Stimulated activated CD4-positive, alpha-beta T cell treated with anti-CD3 and anti-CD28 coated beads, Interleukin-1b, Interleukin-23, amount 100 ng/mL, for 1 hour (primary cell): Measurements from ENCODE around the gene SKOR1.

ENCODE experiments used
- DNase-seq, 2 donors: peaks; one replicate each; pipeline ENCODE4 v3.0.0-alpha.2; 2020; ENCODE audit warnings: low read depth in 2 of 2

SKOR1 gene

GRCh38 chr15:67832031-67832551 is 6.8 kb downstream of the SKOR1 start:
- no peak for DNase-seq

GRCh38 chr15:67832897-67833709 is 7.8 kb downstream of the SKOR1 start:
- DNase-seq, result no peak

- no peak for DNase-seq
Measured at GRCh38 chr15:67833710-67834511, 8.6 kb downstream of the SKOR1 start.

GRCh38 chr15:67834581-67835296 is 9.4 kb downstream of the SKOR1 start:
- DNase-seq, result no peak

GRCh38 chr15:67835297-67836133 is 10.2 kb downstream of the SKOR1 start:
- DNase-seq, result no peak

GRCh38 chr15:67836134-67836455 is 10.8 kb downstream of the SKOR1 start:
- DNase-seq, result no peak

- no peak for DNase-seq
Measured at GRCh38 chr15:67836477-67836876, 11.2 kb downstream of the SKOR1 start.

GRCh38 chr15:67836955-67837354 is 11.6 kb downstream of the SKOR1 start:
- DNase-seq, result no peak

GRCh38 chr15:67838789-67839332 is 13.6 kb downstream of the SKOR1 start:
- no peak for DNase-seq

- no peak for DNase-seq
Measured at GRCh38 chr15:67839499-67839928, 14.2 kb downstream of the SKOR1 start.

- peak; percentile 86 to 90 for DNase-seq
Measured at GRCh38 chr15:67839929-67840748, 14.8 kb downstream of the SKOR1 start, which contains the start of gene RNU6-1. RNU6-1 (minus strand) TSS chr15:67840045.

GRCh38 chr15:67840749-67841512 is 15.6 kb downstream of the SKOR1 start:
- no peak for DNase-seq

GRCh38 chr15:67841513-67841762 is 16.1 kb downstream of the SKOR1 start:
- DNase-seq, result no peak

- DNase-seq, result no peak
Measured at GRCh38 chr15:67843092-67843501, 17.8 kb downstream of the SKOR1 start.

- no peak for DNase-seq
Measured at GRCh38 chr15:67843571-67844387, 18.5 kb downstream of the SKOR1 start.

- no peak for DNase-seq
Measured at GRCh38 chr15:67845974-67846373, 20.7 kb downstream of the SKOR1 start.

- DNase-seq, result no peak
Measured at GRCh38 chr15:67849538-67849937, 24.2 kb downstream of the SKOR1 start.

- no peak for DNase-seq
Measured at GRCh38 chr15:67850336-67850735, 25.0 kb downstream of the SKOR1 start.
